Natural killer cell treated with Interleukin-12 subunit alpha and Interleukin-12 subunit beta and Interleukin-15 and Interleukin-18, amount 100 ng/mL, for 72 hours (primary cell): ENCODE results near the gene SIRPB2. TPM values are rescaled to one million over a fixed set of nuclear protein-coding genes. Genes with fewer than 3 reads are reported as not detected.

ENCODE experiments used
- ATAC-seq, 2 donors: fragments of 150-1000 bp; cut with Tn5 transposase in 1 of 2; sonication (Bioruptor Pico), chemical (Tn5 transposase) in 1 of 2; 2 replicates each; pipeline ENCODE4 v1.10.0; 2021
- DNase-seq: peaks from one replicate; pipeline ENCODE4 v3.0.0; 2022; ENCODE audit warnings: low spot score
- H3K27ac Mint-ChIP-seq, 2 donors: 1 replicate in 1 of 2; 2 replicates in 1 of 2; pipeline ENCODE4 v1.8.0; 2022; ENCODE audit warnings: mixed read lengths in 2 of 2, mild to moderate bottlenecking in 1 of 2, moderate library complexity in 1 of 2
- H3K27me3 Mint-ChIP-seq, 2 donors: 1 replicate in 1 of 2; 2 replicates in 1 of 2; pipeline ENCODE4 v1.8.0; 2022; ENCODE audit warnings: mixed read lengths in 2 of 2
- H3K36me3 Mint-ChIP-seq: one replicate; pipeline ENCODE4 v1.8.0; 2022; ENCODE audit warnings: mixed read lengths
- H3K4me1 Mint-ChIP-seq, 2 donors: 1 replicate in 1 of 2; 2 replicates in 1 of 2; pipeline ENCODE4 v1.8.0; 2022; ENCODE audit warnings: low read depth in 2 of 2, mixed read lengths in 2 of 2, mild to moderate bottlenecking in 1 of 2
- H3K4me3 Mint-ChIP-seq: one replicate; pipeline ENCODE4 v1.8.0; 2022; ENCODE audit warnings: mixed read lengths
- H3K9me3 Mint-ChIP-seq: 2 replicates; pipeline ENCODE4 v1.8.0; 2022; ENCODE audit warnings: mixed read lengths
- total RNA-seq, 2 donors: library from RNA; stranded (reverse); gene quantifications; one replicate each; pipeline ENCODE4 v1.2.3, GENCODE V29; 2022

The SIRPB2 gene
- total RNA-seq, 2 donors from 2014 or later = not detected

GRCh38 chr20:1491860-1492642 lies 831 bp upstream of the SIRPB2 start:
- H3K27ac Mint-ChIP-seq = no peak overlapping the region
- no peaks in the 10 kb centered on the region for H3K4me1 Mint-ChIP-seq
- no peaks in the 10 kb centered on the region for H3K36me3 Mint-ChIP-seq
- DNase-seq (no peak), ATAC-seq (no peak)
- peaks cover 46 to 51% of the 10 kb centered on the region in 2 donors for H3K27me3 Mint-ChIP-seq
- no peaks in the 10 kb centered on the region for H3K9me3 Mint-ChIP-seq
- no peak overlapping the region for H3K4me3 Mint-ChIP-seq

DNA sequence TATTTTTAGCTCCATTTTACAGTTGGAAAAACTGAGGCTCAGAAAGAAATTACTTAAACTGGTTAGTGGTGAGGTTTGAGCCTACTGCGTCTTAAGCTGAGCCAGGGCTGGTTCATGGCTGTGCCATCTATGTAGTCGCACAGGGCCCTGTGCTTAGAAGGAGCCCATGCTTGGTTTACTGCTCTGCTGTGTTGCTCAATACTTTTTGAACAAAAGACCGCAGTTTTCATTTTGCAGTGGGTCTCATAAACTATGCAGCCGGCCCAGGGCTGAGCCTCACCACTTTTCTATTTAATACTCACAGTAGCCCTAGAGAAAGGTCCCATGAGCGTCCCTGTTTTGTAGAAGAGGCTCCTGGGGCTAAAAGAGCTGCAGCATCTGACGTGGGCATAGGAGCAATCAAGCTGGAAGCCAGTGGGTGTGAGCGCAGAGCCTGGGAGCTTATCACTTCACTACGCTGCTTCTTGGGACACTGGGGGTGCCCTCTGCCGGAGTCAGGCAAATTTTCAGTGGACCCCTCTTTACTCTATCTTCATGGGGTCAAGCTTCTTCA lies 501 bp downstream of the SIRPB2 start:
- no peaks in the 10 kb centered on the region for H3K9me3 Mint-ChIP-seq
- DNase-seq = no peak
- no peak overlapping the region for H3K27ac Mint-ChIP-seq
- no peak for ATAC-seq
- peaks cover 42 to 47% of the 10 kb centered on the region in 2 donors for H3K27me3 Mint-ChIP-seq
- no peaks in the 10 kb centered on the region for H3K36me3 Mint-ChIP-seq
- no peak overlapping the region for H3K4me3 Mint-ChIP-seq
- no peaks in the 10 kb centered on the region for H3K4me1 Mint-ChIP-seq

DNA sequence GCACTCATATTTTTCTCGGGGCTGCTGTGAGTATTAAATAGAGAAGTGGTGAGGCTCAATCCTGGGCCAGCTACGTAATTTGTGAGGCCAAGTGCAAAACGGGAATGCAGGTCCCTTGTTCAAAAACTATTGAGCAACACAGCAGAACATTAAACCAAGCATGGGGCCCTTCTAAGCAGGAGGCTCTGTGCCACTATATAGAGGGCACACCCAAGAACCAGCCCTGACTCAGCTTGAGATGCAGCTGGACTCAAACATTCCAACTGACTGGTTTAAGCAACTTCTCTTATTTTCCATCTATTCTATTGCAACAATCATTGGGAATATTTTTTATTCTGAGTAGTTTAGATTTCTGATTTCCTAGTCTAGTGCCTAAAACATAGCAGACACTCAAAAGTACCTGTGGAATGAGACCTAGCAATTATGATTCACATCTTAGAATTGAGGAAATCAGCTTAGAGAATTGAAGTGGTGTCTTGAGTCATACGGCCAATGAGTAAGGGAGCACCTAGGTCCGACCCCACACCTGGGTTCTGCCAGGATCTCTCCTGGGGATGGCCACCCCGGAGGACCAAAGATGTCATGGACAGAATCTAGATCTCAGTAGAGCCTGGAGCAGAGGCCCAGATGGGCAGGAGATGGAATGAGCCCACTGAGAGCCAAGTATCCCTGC lies 1.3 kb downstream of the SIRPB2 start:
- H3K4me3 Mint-ChIP-seq = no peak overlapping the region
- H3K4me1 Mint-ChIP-seq = no peaks in the 10 kb centered on the region
- ATAC-seq (no peak), DNase-seq (no peak)
- H3K27me3 Mint-ChIP-seq = peaks cover 39 to 47% of the 10 kb centered on the region in 2 donors
- no peak overlapping the region for H3K27ac Mint-ChIP-seq
- H3K9me3 Mint-ChIP-seq = no peaks in the 10 kb centered on the region
- H3K36me3 Mint-ChIP-seq = no peaks in the 10 kb centered on the region

GRCh38 chr20:1489325-1489724 lies 1.9 kb downstream of the SIRPB2 start:
- no peak overlapping the region for H3K4me3 Mint-ChIP-seq
- DNase-seq (no peak), ATAC-seq (no peak)
- H3K4me1 Mint-ChIP-seq = no peaks in the 10 kb centered on the region
- H3K27ac Mint-ChIP-seq = no peak overlapping the region
- H3K27me3 Mint-ChIP-seq = peaks cover 41 to 48% of the 10 kb centered on the region in 2 donors
- H3K36me3 Mint-ChIP-seq = no peaks in the 10 kb centered on the region
- H3K9me3 Mint-ChIP-seq = no peaks in the 10 kb centered on the region

DNA sequence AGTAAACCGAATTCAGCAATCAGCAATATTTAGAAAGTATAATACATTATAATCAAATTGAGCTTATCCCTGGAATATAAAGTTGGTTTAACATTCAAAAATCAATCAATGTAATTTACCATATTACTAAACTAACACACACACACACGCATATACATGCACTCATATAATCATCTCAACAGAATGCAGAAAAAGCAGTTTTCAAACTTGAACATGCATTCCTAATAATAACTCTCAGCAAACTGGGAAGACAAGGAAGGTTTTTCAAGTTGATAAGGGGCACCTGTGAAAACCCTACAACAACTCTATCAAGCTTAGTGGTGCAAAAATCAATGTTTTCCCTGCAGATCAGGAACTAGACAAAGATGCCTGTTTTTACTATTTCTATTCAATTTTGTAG lies 4.7 kb downstream of the SIRPB2 start:
- no peak for ATAC-seq
- Mint-ChIP-seq H3K4me1 (no peaks in the 10 kb centered on the region), H3K27me3 (peaks cover 37 to 61% of the 10 kb centered on the region in 2 donors)

GRCh38 chr20:1484438-1485116 lies 6.6 kb downstream of the SIRPB2 start:
- Mint-ChIP-seq H3K9me3 (no peaks in the 10 kb centered on the region), H3K4me3 (no peak overlapping the region), H3K27ac (no peak overlapping the region), H3K4me1 (no peaks in the 10 kb centered on the region), H3K36me3 (no peaks in the 10 kb centered on the region), H3K27me3 (peaks cover 38 to 61% of the 10 kb centered on the region in 2 donors)
- ATAC-seq = no peak
- no peak for DNase-seq

More for the DNA sequence above, 4.7 kb downstream of the SIRPB2 start:
- Mint-ChIP-seq H3K27ac (no peak overlapping the region), H3K36me3 (no peaks in the 10 kb centered on the region), H3K4me3 (no peak overlapping the region), H3K9me3 (no peaks in the 10 kb centered on the region)
- no peak for DNase-seq

DNA sequence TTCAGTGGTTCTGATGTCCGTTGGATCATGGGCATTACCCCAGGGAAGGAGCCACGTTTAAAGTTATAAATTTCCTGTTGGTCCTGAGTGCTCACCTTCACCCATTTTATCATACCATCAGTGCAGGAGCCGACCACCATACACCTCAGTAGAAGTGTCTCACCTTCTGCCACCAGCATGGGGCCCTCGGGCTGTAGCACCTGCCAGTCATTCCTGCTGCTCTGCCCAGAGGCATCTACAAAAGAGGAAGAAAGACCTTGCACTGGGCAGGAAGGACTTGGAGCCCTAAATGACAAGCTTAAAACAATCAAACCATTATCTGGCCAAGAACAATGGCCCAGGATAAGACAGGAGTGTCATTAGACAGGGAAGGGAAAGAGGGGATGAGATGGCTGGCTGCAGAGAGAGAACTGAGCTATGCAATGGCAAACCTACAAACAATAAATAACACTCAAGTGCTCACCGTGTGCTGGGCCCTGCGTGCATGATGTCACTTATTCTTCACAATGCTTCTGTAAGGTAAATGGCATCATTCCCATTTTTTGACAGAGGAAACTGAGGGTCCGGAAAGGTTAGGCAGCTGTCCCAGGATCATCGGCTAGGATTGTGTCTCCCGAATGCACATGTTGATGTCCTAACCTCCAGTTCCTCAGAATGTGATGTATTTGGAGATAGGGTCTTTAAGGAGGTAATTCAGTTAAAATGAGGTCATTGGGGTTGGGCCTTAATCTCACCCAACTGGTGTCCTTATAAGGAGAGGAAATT lies 11.2 kb downstream of the SIRPB2 start:
- DNase-seq = no peak
- H3K27me3 Mint-ChIP-seq = peaks cover 28 to 42% of the 10 kb centered on the region in 2 donors
- H3K4me1 Mint-ChIP-seq = no peaks in the 10 kb centered on the region
- no peak overlapping the region for H3K27ac Mint-ChIP-seq
- no peaks in the 10 kb centered on the region for H3K9me3 Mint-ChIP-seq
- ATAC-seq = no peak
- no peaks in the 10 kb centered on the region for H3K36me3 Mint-ChIP-seq
- no peak overlapping the region for H3K4me3 Mint-ChIP-seq

GRCh38 chr20:1478566-1478965 lies 12.7 kb downstream of the SIRPB2 start:
- Mint-ChIP-seq H3K4me3 (no peak overlapping the region), H3K4me1 (no peaks in the 10 kb centered on the region), H3K27me3 (peaks cover 13 to 30% of the 10 kb centered on the region in 2 donors), H3K36me3 (no peaks in the 10 kb centered on the region), H3K27ac (no peak overlapping the region), H3K9me3 (no peaks in the 10 kb centered on the region)
- DNase-seq (no peak), ATAC-seq (no peak)

- H3K27ac Mint-ChIP-seq = no peak overlapping the region
- H3K36me3 Mint-ChIP-seq = no peaks in the 10 kb centered on the region
- no peaks in the 10 kb centered on the region for H3K9me3 Mint-ChIP-seq
- DNase-seq (no peak), ATAC-seq (no peak)
- no peak overlapping the region for H3K4me3 Mint-ChIP-seq
- H3K27me3 Mint-ChIP-seq = peaks cover 10 to 28% of the 10 kb centered on the region in 2 donors
- H3K4me1 Mint-ChIP-seq = no peaks in the 10 kb centered on the region
Observed at GRCh38 chr20:1477896-1478490, 13.2 kb downstream of the SIRPB2 start.

DNA sequence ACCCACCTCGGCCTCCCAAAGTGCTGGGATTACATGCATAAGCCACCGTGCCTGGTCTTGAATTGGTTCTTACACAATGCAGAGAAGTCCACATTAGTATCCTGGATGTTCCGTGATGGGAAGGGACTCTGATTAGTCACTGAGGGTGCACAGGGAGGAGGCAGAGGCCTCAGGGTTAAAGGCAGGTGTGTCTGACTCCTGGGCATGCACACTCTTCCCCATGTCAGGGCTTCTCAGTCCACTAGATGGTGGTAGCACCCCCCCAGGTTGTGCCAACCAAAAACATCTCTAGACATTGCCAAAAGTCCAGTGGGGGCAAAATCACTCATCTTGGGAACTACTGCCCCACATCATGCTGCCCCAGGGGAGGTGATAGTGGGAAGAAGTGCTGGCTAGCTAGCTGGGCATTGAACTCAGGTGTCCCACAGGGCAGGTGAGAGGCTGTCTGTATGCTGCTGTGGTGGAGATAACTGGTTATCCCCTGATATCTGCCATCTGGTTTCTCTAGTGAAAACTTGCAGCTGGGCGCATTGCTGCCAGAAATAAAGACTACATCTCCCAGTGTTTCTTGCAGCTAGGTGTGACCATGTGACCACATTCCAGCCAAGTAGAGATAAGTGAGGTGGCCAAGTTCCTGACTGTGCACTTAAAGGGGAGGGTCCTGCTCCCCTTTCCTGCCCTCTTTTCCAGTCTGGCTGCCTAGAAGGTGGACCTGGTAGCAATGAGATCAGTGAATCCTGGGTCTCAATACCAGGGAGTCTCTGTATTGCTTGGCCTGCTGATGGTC lies 16.2 kb downstream of the SIRPB2 start:
- Mint-ChIP-seq H3K9me3 (no peaks in the 10 kb centered on the region), H3K4me1 (no peaks in the 10 kb centered on the region), H3K4me3 (no peak overlapping the region), H3K27me3 (peaks cover 8 to 24% of the 10 kb centered on the region in 2 donors), H3K36me3 (no peaks in the 10 kb centered on the region), H3K27ac (no peak overlapping the region)
- no peak for ATAC-seq
- DNase-seq = no peak

- Mint-ChIP-seq H3K9me3 (no peaks in the 10 kb centered on the region), H3K36me3 (no peaks in the 10 kb centered on the region), H3K27me3 (peaks cover 8 to 21% of the 10 kb centered on the region in 2 donors), H3K4me3 (no peak overlapping the region), H3K4me1 (no peaks in the 10 kb centered on the region), H3K27ac (no peak overlapping the region)
- DNase-seq (no peak), ATAC-seq (no peak)
Observed at GRCh38 chr20:1474325-1474724, 16.9 kb downstream of the SIRPB2 start.
